ENCODE measurements around the gene NMBR. TPM values are rescaled to one million over a fixed set of nuclear protein-coding genes. Genes with fewer than 3 reads are reported as not detected.
"Not testable (repeated sequence)": the region's sequence is repeated elsewhere in the genome, so short reads cannot be mapped to it uniquely, and the experiment has no call there.

Gene NMBR
- total RNA-seq, 1 experiment from 2014 or later, result 0.35 TPM

- H3K36me3 ChIP-seq (ENCODE audit: low read depth), result no peaks in the 10 kb centered on the region
- intact Hi-C loops (cut with micrococcal nuclease; ENCODE audit: unreplicated experiment), result loop anchor here (1.0 to 2.0 kb wide), 2 partner anchors 123 to 436 kb away; no protein-coding TSS in a partner anchor
- no peaks in the 10 kb centered on the region for H3K4me1 ChIP-seq (replicated peaks; ENCODE audit: insufficient read depth)
- H2AFZ ChIP-seq, result no peak overlapping the region
- BruUV-seq (replicated peaks), result no TSS peak
- H3K9me3 ChIP-seq (ENCODE audit: insufficient read depth, low read depth), result no peaks in the 10 kb centered on the region
- no peaks in the 10 kb centered on the region for H4K20me1 ChIP-seq (ENCODE audit: insufficient read depth)
- CTCF ChIA-PET, result interaction anchor here (0.9 kb wide), 1 partner anchor 122 kb away, joined by 3 read pairs; no protein-coding TSS in a partner anchor
- no peaks in the 10 kb centered on the region for H3K79me2 ChIP-seq (ENCODE audit: low read depth)
- peak; percentile 58 to 60 for DNase-seq
- POLR2A ChIA-PET (ENCODE audit: unreplicated experiment), result no interaction called here
- H3K4me3 ChIP-seq, result no peak overlapping the region
- no peak overlapping the region for H3K27ac ChIP-seq
- TF ChIP-seq CTCF (conservative IDR thresholded peaks at IDR 0.05), result peak; percentile 89
- no peak for TF ChIP-seq EZH2 (IDR thresholded peaks at IDR 0.05; ENCODE audit: low read depth)
- H3K4me2 ChIP-seq, result no peak overlapping the region
- H3F3A ChIP-seq (ENCODE audit: insufficient read depth, low read depth), result no peaks in the 10 kb centered on the region
- H3K9me2 ChIP-seq (ENCODE audit: insufficient read depth), result no peaks in the 10 kb centered on the region
- no peaks in the 10 kb centered on the region for H3K27me3 ChIP-seq (ENCODE audit: insufficient read depth, low read depth)
These were observed 34.4 kb downstream of the NMBR start for GRCh38 chr6:142112451-142113061.

- H3K4me1 ChIP-seq (replicated peaks; ENCODE audit: insufficient read depth); BruUV-seq (replicated peaks); H3K4me3 ChIP-seq; H3K27me3 ChIP-seq (ENCODE audit: insufficient read depth, low read depth); POLR2A ChIA-PET (ENCODE audit: unreplicated experiment); H3K4me2 ChIP-seq; H3K9me2 ChIP-seq (ENCODE audit: insufficient read depth); H3F3A ChIP-seq (ENCODE audit: insufficient read depth, low read depth); H3K9me3 ChIP-seq (ENCODE audit: insufficient read depth, low read depth); DNase-seq; H2AFZ ChIP-seq; H3K27ac ChIP-seq; H3K79me2 ChIP-seq (ENCODE audit: low read depth); H3K36me3 ChIP-seq (ENCODE audit: low read depth); intact Hi-C loops (cut with micrococcal nuclease; ENCODE audit: unreplicated experiment); H4K20me1 ChIP-seq (ENCODE audit: insufficient read depth): not testable (repeated sequence)
- CTCF ChIA-PET, result interaction anchor here (1.0 kb wide), 1 partner anchor 500 kb away, joined by 3 read pairs; no protein-coding TSS in a partner anchor
These were observed 36.1 kb downstream of the NMBR start for GRCh38 chr6:142110820-142111219.

DNA sequence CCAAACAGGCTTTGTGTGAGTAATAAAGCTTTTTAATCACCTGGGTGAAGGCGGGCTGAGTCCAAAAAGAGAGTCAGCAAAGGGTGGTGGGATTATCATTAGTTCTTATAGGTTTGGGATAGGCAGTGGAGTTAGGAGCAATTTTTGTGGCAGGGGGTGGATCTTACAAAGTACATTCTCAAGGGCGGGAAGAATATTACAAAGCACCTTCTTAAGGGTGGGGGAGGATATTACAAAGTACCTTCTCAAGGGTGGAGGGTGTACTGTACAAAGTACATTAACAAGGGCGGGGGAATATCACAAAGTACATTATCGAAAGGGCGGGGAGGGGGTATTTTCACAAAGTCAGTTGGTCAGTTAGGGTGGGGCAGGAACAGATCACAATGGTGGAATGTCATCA, 42.1 kb downstream of the NMBR start:
- POLR2A ChIA-PET (ENCODE audit: unreplicated experiment); H3K79me2 ChIP-seq (ENCODE audit: low read depth); CTCF ChIA-PET; H4K20me1 ChIP-seq (ENCODE audit: insufficient read depth); BruUV-seq (replicated peaks); intact Hi-C loops (cut with micrococcal nuclease; ENCODE audit: unreplicated experiment); H3F3A ChIP-seq (ENCODE audit: insufficient read depth, low read depth); H3K4me3 ChIP-seq; H3K27me3 ChIP-seq (ENCODE audit: insufficient read depth, low read depth); H3K36me3 ChIP-seq (ENCODE audit: low read depth); H3K4me1 ChIP-seq (replicated peaks; ENCODE audit: insufficient read depth); H3K9me3 ChIP-seq (ENCODE audit: insufficient read depth, low read depth); H2AFZ ChIP-seq; H3K4me2 ChIP-seq; DNase-seq; H3K27ac ChIP-seq; H3K9me2 ChIP-seq (ENCODE audit: insufficient read depth): not testable (repeated sequence)

DNA sequence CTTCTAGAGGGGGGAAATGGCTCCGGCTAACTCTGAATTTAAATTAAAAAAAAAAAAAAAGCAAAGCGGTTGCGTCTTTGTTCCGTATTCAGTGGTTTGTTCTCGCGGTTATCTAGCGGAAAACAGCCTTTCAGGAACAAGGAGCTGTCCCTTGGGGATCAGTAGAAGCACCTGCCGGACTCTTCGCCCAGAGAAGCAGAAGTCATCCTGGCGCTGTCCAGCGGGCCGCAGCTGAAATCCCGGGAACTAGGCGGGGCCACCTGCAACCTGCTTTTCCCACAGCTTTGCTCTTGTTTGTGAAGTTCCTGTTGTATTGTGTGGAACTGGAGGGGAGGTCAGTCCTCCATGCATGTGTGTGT, 58.1 kb downstream of the NMBR start:
- H3K4me2 ChIP-seq, result no peak overlapping the region
- H3K36me3 ChIP-seq (ENCODE audit: low read depth), result no peaks in the 10 kb centered on the region
- no peak overlapping the region for H3K4me3 ChIP-seq
- no peak overlapping the region for H2AFZ ChIP-seq
- no peaks in the 10 kb centered on the region; the same call in 1 of the 2 replicates for H3K9me3 ChIP-seq (ENCODE audit: insufficient read depth, low read depth)
- H3K27ac ChIP-seq, result no peak overlapping the region
- intact Hi-C loops (cut with micrococcal nuclease; ENCODE audit: unreplicated experiment), result no loop called here
- no TSS peak for BruUV-seq (replicated peaks)
- H3K9me2 ChIP-seq (ENCODE audit: insufficient read depth), result no peaks in the 10 kb centered on the region
- H3F3A ChIP-seq (ENCODE audit: insufficient read depth, low read depth), result no peaks in the 10 kb centered on the region
- H4K20me1 ChIP-seq (ENCODE audit: insufficient read depth), result no peaks in the 10 kb centered on the region
- ChIA-PET POLR2A (ENCODE audit: unreplicated experiment) (no interaction called here), CTCF (interaction anchor here (0.5 kb wide), 1 partner anchor 606 kb away, joined by 24 read pairs; no protein-coding TSS in a partner anchor)
- no peaks in the 10 kb centered on the region for H3K79me2 ChIP-seq (ENCODE audit: low read depth)
- no peaks in the 10 kb centered on the region for H3K4me1 ChIP-seq (replicated peaks; ENCODE audit: insufficient read depth)
- no peaks in the 10 kb centered on the region for H3K27me3 ChIP-seq (ENCODE audit: insufficient read depth, low read depth)
- no peak for TF ChIP-seq CTCF (conservative IDR thresholded peaks at IDR 0.05)
- TF ChIP-seq EZH2 (IDR thresholded peaks at IDR 0.05; ENCODE audit: low read depth), result no peak
- peak in 1 of 2 experiments; percentile 12 for DNase-seq
